GM12872 (cell line): ENCODE data around the gene MRPS12.

Experiments used
- TF ChIP-seq, protein P1 (sequence below): IDR thresholded peaks from 3 replicates; pipeline ENCODE4 v1.5.1; 2011; ENCODE audit warnings: low read depth, mild to moderate bottlenecking, low read length, moderate library complexity; ENCODE audit not compliant: insufficient read depth

Gene MRPS12

DNA sequence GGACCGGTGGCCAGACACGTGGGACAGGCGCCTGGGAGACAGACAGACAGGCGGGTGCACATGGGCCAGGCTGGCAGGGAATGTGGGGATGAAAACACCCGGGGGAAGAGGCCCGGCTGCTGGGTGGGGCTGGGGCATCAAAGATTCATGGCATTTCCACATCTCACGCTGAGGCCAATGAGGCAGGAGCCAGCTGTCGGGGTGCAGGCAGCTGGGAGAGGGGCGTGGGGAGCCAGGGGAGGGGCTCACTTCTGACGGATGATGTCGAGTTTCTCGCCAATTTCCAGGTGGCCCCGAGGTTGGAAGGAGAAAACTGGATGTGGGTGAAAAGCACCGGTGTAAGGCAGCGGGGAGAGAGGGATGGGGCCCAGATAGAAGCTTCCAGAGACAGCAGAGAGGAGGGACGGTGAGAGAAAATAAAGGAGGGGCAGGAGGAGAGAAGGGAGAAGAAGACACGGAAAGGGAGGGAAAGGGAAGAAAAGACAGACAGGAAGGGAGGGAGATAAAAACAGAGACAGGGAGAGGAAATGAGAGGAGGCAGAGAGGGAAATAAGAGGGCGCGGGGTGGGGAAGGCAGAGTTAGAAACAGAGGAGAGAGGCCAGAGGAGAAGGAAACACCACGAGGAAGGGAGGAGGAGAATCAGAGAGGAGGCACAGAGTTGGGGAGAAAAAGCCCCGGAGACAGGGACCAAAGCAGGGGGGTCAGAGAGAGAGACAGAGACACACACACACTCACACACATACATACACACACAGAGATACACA, 10.7 kb upstream of the MRPS12 start:
- TF ChIP-seq, protein P1, sequence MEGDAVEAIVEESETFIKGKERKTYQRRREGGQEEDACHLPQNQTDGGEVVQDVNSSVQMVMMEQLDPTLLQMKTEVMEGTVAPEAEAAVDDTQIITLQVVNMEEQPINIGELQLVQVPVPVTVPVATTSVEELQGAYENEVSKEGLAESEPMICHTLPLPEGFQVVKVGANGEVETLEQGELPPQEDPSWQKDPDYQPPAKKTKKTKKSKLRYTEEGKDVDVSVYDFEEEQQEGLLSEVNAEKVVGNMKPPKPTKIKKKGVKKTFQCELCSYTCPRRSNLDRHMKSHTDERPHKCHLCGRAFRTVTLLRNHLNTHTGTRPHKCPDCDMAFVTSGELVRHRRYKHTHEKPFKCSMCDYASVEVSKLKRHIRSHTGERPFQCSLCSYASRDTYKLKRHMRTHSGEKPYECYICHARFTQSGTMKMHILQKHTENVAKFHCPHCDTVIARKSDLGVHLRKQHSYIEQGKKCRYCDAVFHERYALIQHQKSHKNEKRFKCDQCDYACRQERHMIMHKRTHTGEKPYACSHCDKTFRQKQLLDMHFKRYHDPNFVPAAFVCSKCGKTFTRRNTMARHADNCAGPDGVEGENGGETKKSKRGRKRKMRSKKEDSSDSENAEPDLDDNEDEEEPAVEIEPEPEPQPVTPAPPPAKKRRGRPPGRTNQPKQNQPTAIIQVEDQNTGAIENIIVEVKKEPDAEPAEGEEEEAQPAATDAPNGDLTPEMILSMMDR: no peak

DNA sequence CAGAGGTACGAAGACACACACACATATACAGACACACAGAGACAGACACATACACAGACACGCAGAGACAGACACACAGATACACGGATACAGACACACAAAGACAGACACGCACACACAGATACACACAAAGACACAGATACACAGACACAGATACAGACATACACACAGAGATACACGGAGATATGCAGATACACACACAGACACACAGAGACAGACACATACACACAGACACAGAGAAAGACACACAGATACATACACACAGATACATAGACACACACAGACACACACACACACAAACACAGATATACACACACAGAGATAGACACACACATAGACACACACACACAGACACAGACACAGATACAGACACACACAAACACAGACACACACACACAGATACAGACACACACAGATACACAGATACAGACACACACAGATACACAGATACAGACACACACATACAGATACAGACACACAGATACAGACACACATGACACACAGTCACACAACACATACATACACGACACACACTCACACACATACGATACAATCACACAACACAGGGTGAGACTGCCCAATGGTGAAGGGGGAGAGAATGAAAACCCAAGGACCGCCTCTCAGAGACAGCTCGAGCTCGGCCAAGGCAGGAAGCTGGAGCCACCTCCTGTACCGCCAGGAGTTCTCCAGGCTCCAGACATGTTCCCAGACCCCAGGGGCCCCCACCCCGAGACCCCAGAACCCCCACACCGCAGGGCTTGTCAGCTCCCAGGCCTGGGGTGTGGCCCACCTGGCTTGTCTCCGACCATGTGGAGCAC, 9.9 kb upstream of the MRPS12 start:
- TF ChIP-seq, protein P1: no peak

DNA sequence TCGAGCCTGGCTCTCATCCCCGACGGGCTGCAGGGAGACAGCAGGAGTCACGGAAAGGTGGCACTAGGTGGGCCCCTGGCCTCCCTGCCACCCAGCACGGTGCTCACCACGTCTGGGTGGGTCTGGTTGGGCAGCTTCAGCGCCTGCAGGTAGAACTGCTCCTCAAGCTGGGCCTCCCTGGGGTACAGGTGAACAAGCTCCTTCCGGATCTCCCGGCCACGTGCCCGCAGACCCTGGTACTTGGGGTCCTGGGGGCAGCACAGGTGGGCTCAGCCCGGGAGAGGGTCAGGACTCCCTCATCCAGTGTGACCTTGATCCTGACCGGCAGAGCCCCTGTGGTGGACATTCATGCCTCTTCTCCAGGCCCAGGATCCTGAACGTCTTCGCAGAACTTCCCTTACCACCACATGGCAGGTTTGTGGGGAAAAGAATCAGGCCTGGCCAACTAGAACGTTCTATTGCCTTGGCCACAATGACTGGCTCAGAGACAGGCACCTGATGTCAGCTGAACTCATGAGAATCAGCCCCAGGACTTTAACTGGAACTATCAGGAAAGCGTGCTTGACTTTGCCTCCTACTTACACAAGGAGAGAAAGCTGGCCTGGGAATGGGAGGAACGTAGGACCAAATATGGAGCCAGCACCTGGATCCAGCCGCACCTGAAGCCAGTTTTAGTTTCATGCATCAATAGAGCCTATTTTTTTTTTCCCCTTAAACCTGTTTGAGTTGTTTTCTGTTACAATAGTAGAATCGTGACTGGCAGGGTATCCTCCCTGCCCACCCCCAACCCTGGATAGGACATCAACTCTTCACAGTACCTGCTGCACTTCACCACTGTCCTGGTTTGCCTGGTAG, 9.1 kb upstream of the MRPS12 start:
- TF ChIP-seq, protein P1: no peak

DNA sequence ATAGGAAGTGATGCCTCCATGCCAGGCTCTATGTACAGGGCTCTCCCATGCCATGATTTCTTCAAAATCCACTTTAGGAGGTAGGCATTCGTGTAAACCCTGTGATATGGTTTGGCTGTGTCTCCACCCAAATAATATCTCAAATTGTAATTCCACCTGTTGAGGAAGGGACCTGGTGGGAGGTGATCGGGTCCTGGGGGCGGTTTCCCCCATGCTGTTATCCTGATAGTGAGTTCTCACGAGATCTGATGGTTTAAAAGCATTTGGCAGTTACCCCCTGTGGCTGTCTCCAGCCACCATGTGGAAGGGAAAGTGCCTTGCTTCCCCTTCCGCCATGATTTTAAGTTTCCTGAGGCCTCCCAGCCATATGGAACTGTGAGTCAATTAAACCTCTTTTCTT, 8.3 kb upstream of the MRPS12 start:
- TF ChIP-seq, protein P1: no peak

DNA sequence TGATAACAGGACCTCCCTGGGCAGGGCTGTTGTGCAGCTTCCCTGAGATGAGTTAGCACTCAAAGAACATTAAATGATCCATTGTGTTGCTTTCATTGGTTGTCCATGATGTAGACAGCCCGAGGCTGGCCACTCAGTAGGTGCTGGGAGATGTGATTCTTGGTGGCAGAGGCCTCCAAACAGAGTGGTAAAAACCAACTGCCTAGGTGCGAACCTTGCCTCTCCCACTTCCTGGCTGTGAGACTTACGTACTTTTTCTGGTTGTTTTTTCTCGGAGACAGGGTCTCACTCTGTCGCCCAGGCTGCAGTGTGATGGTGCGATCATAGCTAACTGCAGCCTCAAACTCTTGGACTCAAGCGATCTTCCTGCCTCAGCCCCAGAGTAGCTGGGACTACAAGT, 6.4 kb upstream of the MRPS12 start:
- TF ChIP-seq, protein P1: no peak

DNA sequence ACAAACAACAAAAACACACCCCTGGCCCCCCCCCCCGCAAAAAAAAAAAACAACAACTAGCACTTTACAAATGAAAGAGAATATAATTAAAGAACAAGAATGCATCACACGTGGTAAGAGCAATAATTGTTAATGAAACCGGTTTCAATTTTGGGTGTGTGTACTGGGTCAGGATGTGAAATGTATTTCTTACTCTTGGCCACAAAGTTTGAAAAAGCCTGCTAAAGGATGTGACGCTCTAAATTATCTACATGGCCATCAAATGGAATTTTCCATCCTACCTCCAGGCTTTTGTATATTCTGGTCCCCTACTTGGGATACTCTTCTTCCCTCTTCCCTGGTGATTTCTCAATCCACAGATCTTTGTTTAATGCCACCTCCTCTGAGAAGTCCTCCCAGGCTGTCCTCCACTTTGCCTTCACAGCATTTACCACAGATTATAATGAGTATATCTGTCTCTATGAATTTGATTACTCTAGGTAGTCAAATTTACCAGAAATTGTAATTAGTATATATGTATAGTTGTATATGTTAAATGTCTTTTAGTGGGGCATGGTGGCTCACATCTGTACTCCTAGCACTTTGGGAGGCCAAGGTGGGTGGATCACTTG, 2.2 kb upstream of the MRPS12 start:
- TF ChIP-seq, protein P1: no peak
